Measurements from ENCODE around the gene NABP2. TPM values are rescaled to one million over a fixed set of nuclear protein-coding genes. Genes with fewer than 3 reads are reported as not detected.
"Not testable (repeated sequence)": the region's sequence is repeated elsewhere in the genome, so short reads cannot be mapped to it uniquely, and the experiment has no call there.

NABP2 gene
- total RNA-seq, 1 donor from 2014 or later, result 40.5 TPM

DNA sequence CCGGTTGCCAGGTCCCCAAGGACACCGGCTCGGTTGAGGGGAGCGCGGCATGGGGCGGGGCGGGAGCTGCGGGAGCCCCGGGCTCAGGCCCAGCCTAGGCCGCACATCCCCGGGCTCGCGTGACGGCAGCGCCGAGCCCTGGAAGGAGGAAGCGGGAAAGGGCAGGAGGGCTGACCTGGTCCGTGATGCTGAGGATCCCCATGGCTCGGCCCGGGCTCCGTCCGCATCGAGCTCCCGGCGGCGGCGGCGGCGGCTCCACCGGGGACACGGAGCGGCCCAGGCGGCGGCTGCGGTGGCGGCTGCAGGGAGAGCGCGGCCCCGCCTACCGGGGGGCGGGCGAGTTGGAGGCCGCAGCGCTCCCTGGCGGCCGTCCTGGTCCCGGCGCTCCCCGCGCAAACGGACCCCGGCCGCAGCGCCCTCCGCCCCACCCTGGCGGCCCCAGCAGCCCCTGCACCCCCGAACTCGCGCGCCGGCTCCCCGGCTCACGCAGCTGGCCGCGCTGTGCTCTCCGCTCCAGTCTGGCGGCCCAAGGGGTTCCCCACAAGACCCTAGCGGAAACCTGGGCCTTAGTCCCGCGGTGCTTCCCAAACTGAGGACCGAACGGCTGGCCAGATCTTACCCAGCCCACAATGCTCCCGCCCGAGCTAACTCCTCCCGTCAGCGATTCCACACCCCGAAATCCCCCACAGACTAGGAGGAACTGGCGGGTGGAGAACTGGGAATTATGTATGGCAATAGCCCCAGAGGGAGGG is 34.1 kb downstream of the NABP2 start, which contains the start of gene ANKRD52:
TSS of gene ANKRD52 (minus strand) at position 317 of the 752 bp plus-strand sequence. CDS start at position 202, 115 bp downstream.
- H3K27me3 ChIP-seq (ENCODE audit: control insufficient read depth, insufficient read depth, low read length), result no peaks in the 10 kb centered on the region
- TF ChIP-seq, protein P1, sequence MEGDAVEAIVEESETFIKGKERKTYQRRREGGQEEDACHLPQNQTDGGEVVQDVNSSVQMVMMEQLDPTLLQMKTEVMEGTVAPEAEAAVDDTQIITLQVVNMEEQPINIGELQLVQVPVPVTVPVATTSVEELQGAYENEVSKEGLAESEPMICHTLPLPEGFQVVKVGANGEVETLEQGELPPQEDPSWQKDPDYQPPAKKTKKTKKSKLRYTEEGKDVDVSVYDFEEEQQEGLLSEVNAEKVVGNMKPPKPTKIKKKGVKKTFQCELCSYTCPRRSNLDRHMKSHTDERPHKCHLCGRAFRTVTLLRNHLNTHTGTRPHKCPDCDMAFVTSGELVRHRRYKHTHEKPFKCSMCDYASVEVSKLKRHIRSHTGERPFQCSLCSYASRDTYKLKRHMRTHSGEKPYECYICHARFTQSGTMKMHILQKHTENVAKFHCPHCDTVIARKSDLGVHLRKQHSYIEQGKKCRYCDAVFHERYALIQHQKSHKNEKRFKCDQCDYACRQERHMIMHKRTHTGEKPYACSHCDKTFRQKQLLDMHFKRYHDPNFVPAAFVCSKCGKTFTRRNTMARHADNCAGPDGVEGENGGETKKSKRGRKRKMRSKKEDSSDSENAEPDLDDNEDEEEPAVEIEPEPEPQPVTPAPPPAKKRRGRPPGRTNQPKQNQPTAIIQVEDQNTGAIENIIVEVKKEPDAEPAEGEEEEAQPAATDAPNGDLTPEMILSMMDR (IDR thresholded peaks at IDR 0.05; ENCODE audit: insufficient read depth, low read length, severe bottlenecking), result peak; percentile 48
- DNase-seq (ENCODE audit: low read depth) (peak; percentile 43), FAIRE-seq (no peak)
- H3K4me3 ChIP-seq (ENCODE audit: low read depth, low read length), result peak within 1 kb of the TSS; percentile 72
- H3K36me3 ChIP-seq (ENCODE audit: control insufficient read depth, insufficient read depth, low read length), result peaks cover 21% of the 10 kb centered on the region

DNA sequence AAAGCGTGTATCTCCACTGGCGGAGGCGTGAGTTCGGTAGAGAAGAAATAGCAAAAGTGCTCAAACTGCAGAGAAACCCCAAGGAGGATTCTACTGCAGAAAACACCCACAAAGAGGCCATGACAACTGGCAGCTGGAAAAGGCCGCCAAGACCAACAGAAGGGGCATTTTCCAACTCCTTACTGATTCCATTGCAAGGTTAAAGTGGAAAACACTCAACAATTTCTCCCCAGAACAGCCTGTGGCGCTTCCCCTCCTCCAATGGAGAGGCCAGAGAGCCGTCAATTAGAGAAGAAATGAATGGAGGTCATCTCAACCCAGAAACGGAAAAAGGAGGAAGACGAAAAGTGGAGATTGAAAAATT is 34.7 kb downstream of the NABP2 start:
- Histone ChIP-seq H3K27me3 (ENCODE audit: control insufficient read depth, insufficient read depth, low read length) (no peaks in the 10 kb centered on the region), H3K4me3 (ENCODE audit: low read depth, low read length) (peak overlapping the region; percentile 72), H3K36me3 (ENCODE audit: control insufficient read depth, insufficient read depth, low read length) (peaks cover 16% of the 10 kb centered on the region)
- DNase-seq (ENCODE audit: low read depth), result no peak
- no peak for FAIRE-seq
- TF ChIP-seq, protein P1 (IDR thresholded peaks at IDR 0.05; ENCODE audit: insufficient read depth, low read length, severe bottlenecking), result no peak

- Histone ChIP-seq H3K27me3 (ENCODE audit: control insufficient read depth, insufficient read depth, low read length) (no peaks in the 10 kb centered on the region), H3K4me3 (ENCODE audit: low read depth, low read length) (no peak overlapping the region), H3K36me3 (ENCODE audit: control insufficient read depth, insufficient read depth, low read length) (peaks cover 6% of the 10 kb centered on the region)
- TF ChIP-seq, protein P1 (IDR thresholded peaks at IDR 0.05; ENCODE audit: insufficient read depth, low read length, severe bottlenecking), result no peak
- no peak for FAIRE-seq
- DNase-seq (ENCODE audit: low read depth), result no peak
These were observed 36.2 kb downstream of the NABP2 start for GRCh38 chr12:56260380-56260779.

DNA sequence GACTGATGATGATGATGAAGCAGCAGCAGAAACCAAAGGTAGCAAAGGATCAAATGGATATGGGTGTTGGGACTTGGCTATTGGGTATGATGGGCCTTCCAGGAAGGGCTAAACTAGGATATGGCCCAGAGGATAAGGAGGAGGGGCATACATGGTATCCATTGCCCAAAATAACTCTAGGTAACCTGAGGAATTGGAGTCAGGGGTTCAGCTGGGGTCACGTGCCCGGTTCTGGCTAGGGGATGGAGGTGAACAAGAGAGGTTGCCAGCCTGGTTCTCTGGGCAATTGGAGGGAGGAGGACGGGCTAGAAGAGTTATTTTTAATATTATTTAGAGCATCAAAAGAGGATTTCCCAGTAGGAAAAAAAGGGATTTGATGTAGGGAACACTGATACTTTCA is 36.8 kb downstream of the NABP2 start:
- FAIRE-seq, result no peak
- Histone ChIP-seq H3K4me3 (ENCODE audit: low read depth, low read length) (no peak overlapping the region), H3K27me3 (ENCODE audit: control insufficient read depth, insufficient read depth, low read length) (no peaks in the 10 kb centered on the region), H3K36me3 (ENCODE audit: control insufficient read depth, insufficient read depth, low read length) (peaks cover 1% of the 10 kb centered on the region)
- TF ChIP-seq, protein P1 (IDR thresholded peaks at IDR 0.05; ENCODE audit: insufficient read depth, low read length, severe bottlenecking), result no peak
- DNase-seq (ENCODE audit: low read depth), result no peak

GRCh38 chr12:56261503-56262232 is 37.5 kb downstream of the NABP2 start:
- DNase-seq (ENCODE audit: low read depth), result peak; percentile 84
- Histone ChIP-seq H3K4me3 (ENCODE audit: low read depth, low read length) (no peak overlapping the region), H3K27me3 (ENCODE audit: control insufficient read depth, insufficient read depth, low read length) (no peaks in the 10 kb centered on the region), H3K36me3 (ENCODE audit: control insufficient read depth, insufficient read depth, low read length) (peaks cover 1% of the 10 kb centered on the region)
- TF ChIP-seq, protein P1 (IDR thresholded peaks at IDR 0.05; ENCODE audit: insufficient read depth, low read length, severe bottlenecking), result no peak
- no peak for FAIRE-seq

DNA sequence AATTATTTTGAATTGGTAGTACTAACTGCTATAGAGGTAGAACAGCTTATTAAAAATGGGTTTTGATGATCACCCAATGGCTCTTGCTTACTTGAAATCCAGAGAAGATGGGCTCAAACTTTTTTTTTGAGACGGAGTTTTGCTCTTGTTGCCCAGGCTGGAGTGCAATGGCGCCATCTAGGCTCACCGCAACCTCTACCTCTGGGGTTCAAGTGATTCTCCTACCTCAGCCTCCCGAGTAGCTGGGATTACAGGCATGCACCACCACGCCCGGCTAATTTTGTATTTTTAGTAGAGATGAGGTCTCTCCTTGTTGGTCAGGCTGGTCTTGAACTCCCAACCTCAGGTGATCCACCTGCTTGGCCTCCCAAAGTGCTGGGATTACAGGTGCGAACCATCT is 38.8 kb downstream of the NABP2 start:
- not testable (repeated sequence) for FAIRE-seq; DNase-seq (ENCODE audit: low read depth); H3K27me3 ChIP-seq (ENCODE audit: control insufficient read depth, insufficient read depth, low read length); H3K36me3 ChIP-seq (ENCODE audit: control insufficient read depth, insufficient read depth, low read length); H3K4me3 ChIP-seq (ENCODE audit: low read depth, low read length)

- not testable (repeated sequence) for H3K27me3 ChIP-seq (ENCODE audit: control insufficient read depth, insufficient read depth, low read length); FAIRE-seq; DNase-seq (ENCODE audit: low read depth); H3K36me3 ChIP-seq (ENCODE audit: control insufficient read depth, insufficient read depth, low read length)
- H3K4me3 ChIP-seq (ENCODE audit: low read depth, low read length), result peak overlapping the region; percentile 76
These were observed 42.0 kb downstream of the NABP2 start for GRCh38 chr12:56266068-56266692.
